Endodermal cell (in vitro differentiated cells): ENCODE results near the gene NOXRED1. TPM values are rescaled to one million over a fixed set of nuclear protein-coding genes. Genes with fewer than 3 reads are reported as not detected.

Experiments used
- DNase-seq: peaks from one replicate; pipeline ENCODE4 v3.0.0-alpha.2; 2017
- H3K27ac ChIP-seq: 2 replicates; pipeline ENCODE4 v1.5.1; 2013; ENCODE audit warnings: mild to moderate bottlenecking, low read depth, low read length, moderate library complexity
- H3K27me3 ChIP-seq: 2 replicates; pipeline ENCODE4 v1.6.1; 2013; ENCODE audit warnings: mild to moderate bottlenecking, low read length, moderate library complexity; ENCODE audit not compliant: insufficient read depth, control insufficient read depth, poor library complexity, severe bottlenecking
- H3K36me3 ChIP-seq: 2 replicates; pipeline ENCODE4 v1.7.0; 2013; ENCODE audit warnings: mild to moderate bottlenecking, low read length, moderate library complexity; ENCODE audit not compliant: control insufficient read depth, insufficient read depth
- H3K4me1 ChIP-seq: one replicate; pipeline ENCODE4 v1.7.0; 2013; ENCODE audit warnings: low read length; ENCODE audit not compliant: control insufficient read depth, insufficient read depth
- H3K4me3 ChIP-seq: 2 replicates; pipeline ENCODE4 v1.5.1; 2013; ENCODE audit warnings: mild to moderate bottlenecking, low read length, moderate library complexity
- H3K9ac ChIP-seq: 2 replicates; pipeline ENCODE4 v1.6.1; 2013; ENCODE audit warnings: mild to moderate bottlenecking, low read length, moderate library complexity; ENCODE audit not compliant: poor library complexity, severe bottlenecking; ENCODE audit errors: extremely low read depth
- H3K9me3 ChIP-seq: 2 replicates; pipeline ENCODE4 v1.6.1; 2013; ENCODE audit warnings: mild to moderate bottlenecking, low read length, moderate library complexity; ENCODE audit not compliant: control insufficient read depth
- H3K27ac Mint-ChIP-seq: 2 replicates; pipeline ENCODE4 v1.8.0; 2020; ENCODE audit warnings: mixed read lengths
- H3K27me3 Mint-ChIP-seq: 2 replicates; pipeline ENCODE4 v1.8.0; 2021; ENCODE audit warnings: mild to moderate bottlenecking, mixed read lengths; ENCODE audit not compliant: insufficient read depth
- H3K36me3 Mint-ChIP-seq: 2 replicates; pipeline ENCODE4 v1.8.0; 2020; ENCODE audit warnings: low read depth, mixed read lengths
- H3K4me1 Mint-ChIP-seq: 2 replicates; pipeline ENCODE4 v1.8.0; 2020; ENCODE audit warnings: mixed read lengths
- H3K4me3 Mint-ChIP-seq: 2 replicates; pipeline ENCODE4 v1.8.0; 2020; ENCODE audit warnings: mild to moderate bottlenecking, moderate library complexity, mixed read lengths
- H3K9me3 Mint-ChIP-seq: 2 replicates; pipeline ENCODE4 v1.8.0; 2020; ENCODE audit warnings: mild to moderate bottlenecking, mixed read lengths
- WGBS, 2 experiments: methylation state at CpG; one replicate each; pipeline versions ENCODE4 v1.1.5 to v1.1.7; 2013; ENCODE audit warnings: missing lambda C conversion rate in 2 of 2, mixed read lengths in 1 of 2; ENCODE audit not compliant: insufficient coverage in 1 of 2, insufficient read length in 1 of 2; 5-methylcytosine and 5-hydroxymethylcytosine counted together
- total RNA-seq, 2 donors: library from RNA; stranded (reverse); fragmentation: NEBNext Ultra II Directional in 1 of 2; extraction: Animal tissue kit (Norgen Biotek cat#: 25700) in 1 of 2; gene quantifications; 2 replicates in 1 of 2; 3 replicates in 1 of 2; pipeline ENCODE4 v1.2.1, GENCODE V29; 2021
- TF ChIP-seq, protein P1 (sequence below): fragments of 200-600 bp; sonication (generic); conservative IDR thresholded peaks from 2 replicates; pipeline ENCODE4 v1.5.0; 2021; ENCODE audit warnings: antibody characterized with exemption, mild to moderate bottlenecking

The NOXRED1 gene
- total RNA-seq, 2 donors from 2014 or later: 0.49 to 0.92 TPM

DNA sequence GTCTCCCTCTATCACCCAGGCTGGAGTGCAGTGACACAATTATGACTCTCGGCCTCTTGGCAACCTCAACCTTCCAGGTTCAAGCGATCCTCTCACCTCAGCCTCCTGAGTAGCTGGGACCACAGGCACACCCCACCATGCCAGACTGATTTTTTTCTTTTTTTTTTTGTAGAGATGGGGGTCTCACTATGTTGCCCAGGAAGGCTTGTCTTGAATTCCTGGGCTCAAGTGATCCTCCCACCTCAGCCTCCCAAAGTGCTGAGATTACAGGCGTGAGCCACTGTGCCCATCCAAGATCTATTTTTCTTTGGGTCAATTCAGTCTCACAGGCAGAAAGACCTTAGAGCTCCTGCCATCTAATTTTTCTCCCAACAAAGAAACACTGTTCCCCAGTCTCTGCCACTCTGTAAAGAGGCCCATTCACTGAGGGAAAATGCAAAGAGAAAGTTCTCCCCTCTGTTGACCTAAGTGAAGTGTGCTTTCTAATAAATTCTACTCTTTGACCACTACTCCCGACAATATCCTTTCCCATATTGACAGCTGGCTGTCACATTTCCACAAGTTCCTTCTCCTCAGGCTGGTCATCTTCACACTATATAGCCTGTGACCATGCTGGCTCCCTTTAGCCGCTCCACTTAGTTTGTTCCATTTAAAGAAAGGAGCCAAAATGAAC is 69.7 kb downstream of the NOXRED1 start:
- Mint-ChIP-seq H3K4me3 (no peak overlapping the region), H3K4me1 (no peaks in the 10 kb centered on the region), H3K27ac (no peak overlapping the region), H3K9me3 (no peaks in the 10 kb centered on the region), H3K27me3 (no peaks in the 10 kb centered on the region), H3K36me3 (peaks cover 23% of the 10 kb centered on the region)
- Histone ChIP-seq H3K36me3 (peaks cover 17% of the 10 kb centered on the region), H3K27me3 (no peaks in the 10 kb centered on the region), H3K27ac (no peak overlapping the region), H3K9ac (no peak overlapping the region), H3K4me3 (no peak overlapping the region), H3K4me1 (no peaks in the 10 kb centered on the region), H3K9me3 (no peaks in the 10 kb centered on the region)
- 92 to 95% methylated on average over 4 to 5 of the region's 5 CpGs for whole genome bisulfite sequencing, 2 experiments
- TF ChIP-seq, protein P1, sequence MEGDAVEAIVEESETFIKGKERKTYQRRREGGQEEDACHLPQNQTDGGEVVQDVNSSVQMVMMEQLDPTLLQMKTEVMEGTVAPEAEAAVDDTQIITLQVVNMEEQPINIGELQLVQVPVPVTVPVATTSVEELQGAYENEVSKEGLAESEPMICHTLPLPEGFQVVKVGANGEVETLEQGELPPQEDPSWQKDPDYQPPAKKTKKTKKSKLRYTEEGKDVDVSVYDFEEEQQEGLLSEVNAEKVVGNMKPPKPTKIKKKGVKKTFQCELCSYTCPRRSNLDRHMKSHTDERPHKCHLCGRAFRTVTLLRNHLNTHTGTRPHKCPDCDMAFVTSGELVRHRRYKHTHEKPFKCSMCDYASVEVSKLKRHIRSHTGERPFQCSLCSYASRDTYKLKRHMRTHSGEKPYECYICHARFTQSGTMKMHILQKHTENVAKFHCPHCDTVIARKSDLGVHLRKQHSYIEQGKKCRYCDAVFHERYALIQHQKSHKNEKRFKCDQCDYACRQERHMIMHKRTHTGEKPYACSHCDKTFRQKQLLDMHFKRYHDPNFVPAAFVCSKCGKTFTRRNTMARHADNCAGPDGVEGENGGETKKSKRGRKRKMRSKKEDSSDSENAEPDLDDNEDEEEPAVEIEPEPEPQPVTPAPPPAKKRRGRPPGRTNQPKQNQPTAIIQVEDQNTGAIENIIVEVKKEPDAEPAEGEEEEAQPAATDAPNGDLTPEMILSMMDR: no peak
- no peak for DNase-seq

DNA sequence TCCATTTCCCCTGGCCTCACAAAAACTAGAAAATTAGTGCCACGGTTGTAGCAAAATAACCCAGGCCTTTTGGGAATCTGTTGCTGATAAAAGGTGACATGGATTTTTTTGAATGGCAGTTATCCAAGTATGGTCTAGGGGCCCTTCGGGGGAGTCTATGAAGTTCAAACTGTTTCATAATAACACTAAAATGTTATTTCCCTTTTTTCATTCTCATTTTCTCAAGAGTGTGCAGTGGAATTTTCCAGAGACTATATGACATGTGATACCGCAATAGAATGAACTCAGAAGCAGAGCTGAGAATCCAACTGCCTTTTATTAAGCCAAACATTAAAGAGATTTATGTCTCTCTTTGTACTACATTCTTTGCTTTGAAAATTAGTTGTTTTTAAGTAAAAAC is 75.6 kb downstream of the NOXRED1 start:
- no peak for DNase-seq
- no peak overlapping the region for H3K4me3 ChIP-seq
- Mint-ChIP-seq H3K4me1 (peaks cover 21% of the 10 kb centered on the region), H3K27ac (no peak overlapping the region), H3K36me3 (peaks cover 38% of the 10 kb centered on the region), H3K4me3 (no peak overlapping the region), H3K9me3 (no peaks in the 10 kb centered on the region), H3K27me3 (no peaks in the 10 kb centered on the region)
- no peaks in the 10 kb centered on the region for H3K27me3 ChIP-seq
- no peaks in the 10 kb centered on the region for H3K9me3 ChIP-seq
- H3K4me1 ChIP-seq: peaks cover 10% of the 10 kb centered on the region
- H3K9ac ChIP-seq: no peak overlapping the region
- whole genome bisulfite sequencing, 2 experiments: 80 to 98% methylated on average over 1 to 3 of the region's 3 CpGs
- no peak overlapping the region for H3K27ac ChIP-seq
- TF ChIP-seq, protein P1: no peak
- H3K36me3 ChIP-seq: peaks cover 25% of the 10 kb centered on the region

DNA sequence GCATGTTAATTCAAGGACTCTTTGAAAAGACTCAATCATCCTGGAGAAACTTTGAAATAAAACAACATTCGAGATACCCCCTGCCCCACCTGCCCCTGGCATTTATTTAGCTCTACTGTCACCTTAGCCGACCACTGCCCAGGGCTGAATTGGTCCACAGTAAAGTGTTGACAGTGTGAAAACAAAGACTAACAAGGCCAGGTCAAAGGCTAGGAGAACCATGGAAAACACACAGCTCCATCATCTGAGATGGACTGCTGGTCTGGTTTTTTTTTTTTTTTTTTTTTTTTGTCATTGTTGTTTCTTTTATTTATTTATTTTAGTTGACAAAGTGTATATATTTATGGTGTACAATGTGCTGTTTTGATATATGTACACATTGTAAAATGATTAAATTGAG is 76.8 kb downstream of the NOXRED1 start:
- Mint-ChIP-seq H3K27ac (no peak overlapping the region), H3K36me3 (peaks cover 47% of the 10 kb centered on the region), H3K27me3 (no peaks in the 10 kb centered on the region), H3K4me3 (no peak overlapping the region), H3K9me3 (no peaks in the 10 kb centered on the region), H3K4me1 (peaks cover 34% of the 10 kb centered on the region)
- Histone ChIP-seq H3K27ac (no peak overlapping the region), H3K9me3 (no peaks in the 10 kb centered on the region), H3K4me1 (peaks cover 21% of the 10 kb centered on the region), H3K4me3 (no peak overlapping the region), H3K27me3 (no peaks in the 10 kb centered on the region), H3K9ac (no peak overlapping the region), H3K36me3 (peaks cover 32% of the 10 kb centered on the region)
- WGBS, 2 experiments: 86 to 92% methylated on average over 1 to 2 of the region's 2 CpGs
- TF ChIP-seq, protein P1: no peak
- no peak for DNase-seq
